Measurements from ENCODE around the gene ALDOA. TPM values are rescaled to one million over a fixed set of nuclear protein-coding genes. Genes with fewer than 3 reads are reported as not detected.

The ALDOA gene
- total and polyA plus RNA-seq, 7 donors, result 4,532 to 12,458 (median 6,382) TPM

GRCh38 chr16:30018731-30019158 is 46.8 kb upstream of the ALDOA start:
- no peaks in the 10 kb centered on the region for H3K4me1 ChIP-seq
- no peaks in the 10 kb centered on the region for H3K9me3 ChIP-seq
- no peak for DNase-seq
- no peaks in the 10 kb centered on the region for H3K36me3 ChIP-seq (ENCODE audit: insufficient read depth in 1 of 2, low read depth in 1 of 2)
- ATAC-seq, result no peak
- H3K4me3 ChIP-seq, result no peak overlapping the region
- WGBS, 3 donors, result 69 to 73% (median 70%) methylated on average over 4 of the region's 4 CpGs
- H3K27ac ChIP-seq, result no peak overlapping the region
- TF ChIP-seq CTCF (IDR thresholded peaks at IDR 0.05), result no peak
- H3K27me3 ChIP-seq (ENCODE audit: insufficient read depth in 3 of 3, low read length in 2 of 3), result peaks cover 0 to 8% (median 0%) of the 10 kb centered on the region in 3 donors
- intact Hi-C loops (cut with DNase I), result no loop called here

- no peaks in the 10 kb centered on the region for H3K4me1 ChIP-seq
- H3K27ac ChIP-seq, result no peak within 1 kb of the TSS
- ATAC-seq (no peak), DNase-seq (no peak)
- intact Hi-C loops (cut with DNase I), result loop anchor here in 1 of 2 donors (10.0 kb wide), 1 partner anchor 328 kb away; no protein-coding TSS in a partner anchor
- WGBS, 3 donors, result 77 to 83% (median 81%) methylated on average over 6 of the region's 6 CpGs
- H3K4me3 ChIP-seq, result no peak within 1 kb of the TSS
- no peaks in the 10 kb centered on the region for H3K9me3 ChIP-seq
- H3K36me3 ChIP-seq (ENCODE audit: insufficient read depth in 1 of 2, low read depth in 1 of 2), result no peaks in the 10 kb centered on the region
- H3K27me3 ChIP-seq (ENCODE audit: insufficient read depth in 3 of 3, low read length in 2 of 3), result peaks cover 0 to 20% (median 2%) of the 10 kb centered on the region in 3 donors
- no peak for TF ChIP-seq CTCF (IDR thresholded peaks at IDR 0.05)
Measured at GRCh38 chr16:30022887-30023286, 42.7 kb upstream of the ALDOA start, which contains the start of gene C16orf92. C16orf92 (plus strand) TSS chr16:30023198; CDS start chr16:30023341, 143 bp downstream.

- intact Hi-C loops (cut with DNase I), result loop anchor here in 1 of 2 donors (10.0 kb wide), 1 partner anchor 329 kb away; no protein-coding TSS in a partner anchor
Measured at GRCh38 chr16:30023586-30023985, 42.0 kb upstream of the ALDOA start.

DNA sequence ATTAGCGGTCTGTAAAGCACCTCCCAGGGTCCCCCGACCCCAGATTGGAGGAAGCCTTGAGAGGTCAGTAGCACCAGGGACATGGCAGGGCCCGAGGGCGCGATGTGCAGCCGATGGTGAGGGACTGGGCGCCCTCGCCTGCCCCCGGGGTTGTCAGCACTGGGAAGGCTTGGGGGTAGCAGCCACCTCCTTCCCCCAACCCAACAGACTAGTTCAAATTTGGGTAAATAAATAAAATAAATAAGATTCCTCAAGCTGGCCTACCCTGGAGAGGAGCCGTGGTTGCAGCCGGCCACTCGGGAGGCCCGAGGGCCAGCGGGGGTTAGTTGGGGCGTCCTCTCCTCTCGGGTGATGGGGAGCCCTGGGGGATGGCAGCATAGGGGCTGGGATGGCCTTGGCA is 41.1 kb upstream of the ALDOA start:
- H3K27ac ChIP-seq, result no peak overlapping the region
- H3K4me3 ChIP-seq, result no peak overlapping the region
- intact Hi-C loops (cut with DNase I), result loop anchor here in 1 of 2 donors (10.0 kb wide), 1 partner anchor 330 kb away; no protein-coding TSS in a partner anchor
- WGBS, 3 donors, result 75 to 84% (median 76%) methylated on average over 16 of the region's 16 CpGs
- peaks cover 0 to 32% (median 2%) of the 10 kb centered on the region in 3 donors for H3K27me3 ChIP-seq (ENCODE audit: insufficient read depth in 3 of 3, low read length in 2 of 3)
- no peak for DNase-seq
- no peaks in the 10 kb centered on the region for H3K36me3 ChIP-seq (ENCODE audit: insufficient read depth in 1 of 2, low read depth in 1 of 2)
- H3K9me3 ChIP-seq, result no peaks in the 10 kb centered on the region
- TF ChIP-seq CTCF (IDR thresholded peaks at IDR 0.05), result no peak
- ATAC-seq, result no peak
- no peaks in the 10 kb centered on the region for H3K4me1 ChIP-seq

More at GRCh38 chr16:30023586-30023985, 42.0 kb upstream of the ALDOA start:
- no peaks in the 10 kb centered on the region for H3K36me3 ChIP-seq (ENCODE audit: insufficient read depth in 1 of 2, low read depth in 1 of 2)
- WGBS, 3 donors, result 81 to 86% (median 81%) methylated on average over 11 of the region's 11 CpGs
- peaks cover 0 to 25% (median 2%) of the 10 kb centered on the region in 3 donors for H3K27me3 ChIP-seq (ENCODE audit: insufficient read depth in 3 of 3, low read length in 2 of 3)
- H3K4me3 ChIP-seq, result no peak overlapping the region
- H3K4me1 ChIP-seq, result no peaks in the 10 kb centered on the region
- ATAC-seq (no peak), DNase-seq (no peak)
- H3K27ac ChIP-seq, result no peak overlapping the region
- TF ChIP-seq CTCF (IDR thresholded peaks at IDR 0.05), result no peak
- no peaks in the 10 kb centered on the region for H3K9me3 ChIP-seq

GRCh38 chr16:30025156-30025555 is 40.4 kb upstream of the ALDOA start:
- intact Hi-C loops (cut with DNase I), result loop anchor here in 1 of 2 donors (10.0 kb wide), 1 partner anchor 330 kb away; no protein-coding TSS in a partner anchor
- DNase-seq (no peak), ATAC-seq (no peak)
- Histone ChIP-seq H3K27ac (no peak overlapping the region), H3K36me3 (ENCODE audit: insufficient read depth in 1 of 2, low read depth in 1 of 2) (no peaks in the 10 kb centered on the region), H3K9me3 (no peaks in the 10 kb centered on the region), H3K4me1 (no peaks in the 10 kb centered on the region), H3K4me3 (no peak overlapping the region), H3K27me3 (ENCODE audit: insufficient read depth in 3 of 3, low read length in 2 of 3) (peaks cover 0 to 39% (median 5%) of the 10 kb centered on the region in 3 donors)
- no peak for TF ChIP-seq CTCF (IDR thresholded peaks at IDR 0.05)
- 67 to 70% (median 68%) methylated on average over 20 of the region's 20 CpGs for WGBS, 3 donors
